GM06990 (cell line): ENCODE data around the gene BMP4.
"Not testable (repeated sequence)": the region's sequence is repeated elsewhere in the genome, so short reads cannot be mapped to it uniquely, and the experiment has no call there.

Experiments used
- DNase-seq: peaks from one replicate; pipeline ENCODE4 v3.0.0-alpha.2; 2011; ENCODE audit not compliant: insufficient read length; ENCODE audit errors: extremely low read depth
- H3K27me3 ChIP-seq: replicated peaks from 2 replicates; pipeline ENCODE4 v1.6.0; 2011; ENCODE audit warnings: low read length; ENCODE audit not compliant: control insufficient read depth, insufficient read depth
- H3K36me3 ChIP-seq: 2 replicates; pipeline ENCODE4 v1.5.1; 2011; ENCODE audit warnings: low read length; ENCODE audit not compliant: control insufficient read depth, insufficient read depth
- H3K4me3 ChIP-seq: replicated peaks from 2 replicates; pipeline ENCODE4 v1.5.1; 2011; ENCODE audit warnings: low read depth, mild to moderate bottlenecking, control low read depth, low read length
- TF ChIP-seq, protein P1 (sequence below): IDR thresholded peaks from 2 replicates; pipeline ENCODE4 v1.5.1; 2011; ENCODE audit warnings: low read length, control low read depth, mild to moderate bottlenecking, inconsistent platforms; ENCODE audit not compliant: insufficient read depth, poor library complexity, severe bottlenecking

The BMP4 gene

DNA sequence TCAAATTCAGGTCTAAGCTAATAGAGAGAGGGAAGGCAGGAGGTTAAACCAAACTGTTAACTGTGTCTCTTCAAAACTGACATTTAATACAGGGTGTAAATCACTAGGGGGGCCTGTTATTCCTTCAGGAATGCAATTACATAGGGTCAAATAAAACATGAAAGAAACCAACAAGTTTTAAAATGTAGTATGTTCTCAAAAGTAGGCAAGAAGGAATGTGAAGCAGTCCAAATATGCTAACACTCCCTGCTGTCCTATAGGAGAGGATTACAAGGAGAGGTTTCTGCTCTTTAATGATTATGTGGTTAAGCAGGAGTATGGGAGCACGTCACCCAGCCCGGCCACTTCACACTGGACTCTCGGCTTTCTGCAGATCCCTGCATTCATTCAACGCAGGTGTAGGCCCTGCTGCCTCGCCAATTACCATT lies 42.5 kb upstream of the BMP4 start:
- Histone ChIP-seq H3K36me3 (no peaks in the 10 kb centered on the region), H3K27me3 (no peaks in the 10 kb centered on the region; the same call in 1 of the 2 replicates), H3K4me3 (no peak overlapping the region)
- no peak for DNase-seq
- TF ChIP-seq, protein P1, sequence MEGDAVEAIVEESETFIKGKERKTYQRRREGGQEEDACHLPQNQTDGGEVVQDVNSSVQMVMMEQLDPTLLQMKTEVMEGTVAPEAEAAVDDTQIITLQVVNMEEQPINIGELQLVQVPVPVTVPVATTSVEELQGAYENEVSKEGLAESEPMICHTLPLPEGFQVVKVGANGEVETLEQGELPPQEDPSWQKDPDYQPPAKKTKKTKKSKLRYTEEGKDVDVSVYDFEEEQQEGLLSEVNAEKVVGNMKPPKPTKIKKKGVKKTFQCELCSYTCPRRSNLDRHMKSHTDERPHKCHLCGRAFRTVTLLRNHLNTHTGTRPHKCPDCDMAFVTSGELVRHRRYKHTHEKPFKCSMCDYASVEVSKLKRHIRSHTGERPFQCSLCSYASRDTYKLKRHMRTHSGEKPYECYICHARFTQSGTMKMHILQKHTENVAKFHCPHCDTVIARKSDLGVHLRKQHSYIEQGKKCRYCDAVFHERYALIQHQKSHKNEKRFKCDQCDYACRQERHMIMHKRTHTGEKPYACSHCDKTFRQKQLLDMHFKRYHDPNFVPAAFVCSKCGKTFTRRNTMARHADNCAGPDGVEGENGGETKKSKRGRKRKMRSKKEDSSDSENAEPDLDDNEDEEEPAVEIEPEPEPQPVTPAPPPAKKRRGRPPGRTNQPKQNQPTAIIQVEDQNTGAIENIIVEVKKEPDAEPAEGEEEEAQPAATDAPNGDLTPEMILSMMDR, result no peak

DNA sequence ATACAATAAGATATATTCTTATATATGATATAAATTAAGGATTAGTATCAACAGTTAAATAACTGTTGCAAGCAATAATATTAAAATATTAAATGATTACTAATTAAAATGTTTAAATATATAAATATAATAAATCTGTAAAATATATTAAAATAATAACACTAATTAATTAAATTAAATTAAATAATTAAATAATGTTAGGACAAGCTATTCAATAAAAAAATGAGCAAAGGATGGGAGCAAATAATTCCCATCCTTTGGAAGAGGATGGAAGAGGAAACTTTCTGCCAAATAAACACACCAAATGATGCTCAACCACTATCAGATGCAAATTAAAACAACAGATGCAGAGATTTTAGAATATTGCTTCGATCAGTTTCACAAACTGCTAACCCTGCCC lies 39.4 kb upstream of the BMP4 start:
- Histone ChIP-seq H3K36me3 (no peaks in the 10 kb centered on the region), H3K27me3 (no peaks in the 10 kb centered on the region; the same call in 1 of the 2 replicates), H3K4me3 (no peak overlapping the region)
- TF ChIP-seq, protein P1, result no peak
- no peak for DNase-seq

DNA sequence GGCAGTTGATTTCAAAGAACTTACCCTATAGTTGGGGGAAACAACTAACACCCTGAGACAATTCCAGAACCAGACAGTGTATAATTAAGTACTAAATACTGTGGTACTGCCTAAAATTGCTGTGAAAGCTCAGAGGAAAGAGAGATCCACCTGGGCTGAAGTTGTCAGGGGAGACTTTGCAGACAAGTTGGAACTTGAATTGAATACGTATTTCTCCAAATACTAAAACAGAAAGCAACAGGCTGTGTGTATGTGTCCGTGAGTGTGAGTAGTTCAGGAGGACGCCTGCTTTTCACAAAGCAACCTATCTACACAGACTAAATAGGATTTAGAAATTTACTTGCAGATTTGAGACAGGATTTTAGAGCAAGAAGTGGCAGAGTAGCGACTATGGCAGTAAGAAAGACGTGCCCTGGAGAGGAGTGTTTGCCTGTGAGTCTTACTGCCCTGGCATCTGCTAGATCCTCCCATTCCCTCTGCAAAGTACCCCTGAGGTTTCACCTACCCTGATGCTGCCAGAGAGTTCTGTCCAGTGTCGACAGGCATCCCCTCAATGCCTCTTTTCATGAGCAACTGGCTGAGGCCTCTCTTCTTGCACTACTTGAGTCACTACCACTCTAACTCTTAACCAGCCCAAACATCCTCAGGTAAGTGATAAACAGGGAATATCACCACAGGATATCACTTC lies 37.4 kb upstream of the BMP4 start:
- no peak for DNase-seq
- Histone ChIP-seq H3K4me3 (no peak overlapping the region), H3K27me3 (no peaks in the 10 kb centered on the region; the same call in 1 of the 2 replicates), H3K36me3 (no peaks in the 10 kb centered on the region)
- TF ChIP-seq, protein P1, result no peak

DNA sequence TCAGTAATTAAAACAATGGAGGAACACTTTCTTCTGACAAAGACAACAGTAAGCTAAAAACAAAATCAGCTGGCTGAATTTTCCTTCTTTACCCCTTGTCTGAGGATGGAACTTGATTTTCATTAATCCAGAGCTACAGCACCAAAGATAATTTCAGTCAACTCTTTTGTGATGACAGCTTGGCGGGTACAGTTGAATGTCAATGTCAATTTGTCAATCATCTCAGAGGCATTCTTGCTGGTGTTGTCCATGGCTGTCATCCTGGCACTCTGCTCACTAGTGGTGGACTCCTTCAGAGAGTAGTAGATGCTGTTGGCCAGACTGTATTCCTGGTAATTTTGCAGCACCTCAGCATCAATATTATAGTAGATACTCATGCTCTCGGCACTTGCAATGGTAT lies 34.4 kb upstream of the BMP4 start:
- Histone ChIP-seq H3K27me3 (no peaks in the 10 kb centered on the region; the same call in 1 of the 2 replicates), H3K36me3 (no peaks in the 10 kb centered on the region), H3K4me3 (no peak overlapping the region)
- TF ChIP-seq, protein P1, result no peak
- no peak for DNase-seq

DNA sequence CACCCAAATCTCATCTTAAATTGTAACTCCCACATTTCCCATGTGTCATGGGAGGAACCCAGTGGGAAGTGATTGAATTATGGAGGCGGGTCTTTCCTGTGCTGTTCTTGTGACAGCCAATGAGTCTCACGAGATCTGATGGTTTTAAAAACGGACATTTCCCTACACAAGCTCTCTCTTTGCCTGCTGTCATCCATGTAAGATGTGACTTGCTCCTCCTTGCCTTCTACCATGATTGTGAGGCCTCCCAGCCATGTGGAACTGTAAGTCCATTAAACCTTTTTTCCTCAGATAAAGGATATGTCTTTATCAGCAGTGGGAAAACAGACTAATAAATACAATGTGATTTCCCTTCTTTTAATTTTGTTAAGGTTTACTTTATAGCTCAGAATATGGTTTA lies 30.1 kb upstream of the BMP4 start:
- not testable (repeated sequence) for DNase-seq, H3K27me3 ChIP-seq, H3K36me3 ChIP-seq, H3K4me3 ChIP-seq

DNA sequence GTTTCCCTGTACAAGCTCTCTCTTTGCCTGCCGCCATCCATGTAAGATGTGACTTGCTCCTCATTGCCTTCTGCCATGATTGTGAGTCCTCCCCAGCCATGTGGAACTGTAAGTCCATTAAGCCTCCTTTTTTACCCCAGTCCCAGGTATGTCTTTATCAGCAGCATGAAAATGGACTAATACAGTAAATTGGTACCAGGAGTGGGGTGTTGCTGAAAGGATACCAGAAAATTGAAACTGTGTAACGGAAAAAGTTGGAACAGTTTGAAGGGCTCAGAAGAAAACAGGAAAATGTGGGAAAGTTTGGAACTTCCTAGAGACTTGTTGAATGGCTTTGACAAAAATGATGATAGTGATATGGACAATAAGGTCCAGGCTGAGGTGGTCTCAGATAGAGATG lies 28.3 kb upstream of the BMP4 start:
- not testable (repeated sequence) for H3K36me3 ChIP-seq, DNase-seq

DNA sequence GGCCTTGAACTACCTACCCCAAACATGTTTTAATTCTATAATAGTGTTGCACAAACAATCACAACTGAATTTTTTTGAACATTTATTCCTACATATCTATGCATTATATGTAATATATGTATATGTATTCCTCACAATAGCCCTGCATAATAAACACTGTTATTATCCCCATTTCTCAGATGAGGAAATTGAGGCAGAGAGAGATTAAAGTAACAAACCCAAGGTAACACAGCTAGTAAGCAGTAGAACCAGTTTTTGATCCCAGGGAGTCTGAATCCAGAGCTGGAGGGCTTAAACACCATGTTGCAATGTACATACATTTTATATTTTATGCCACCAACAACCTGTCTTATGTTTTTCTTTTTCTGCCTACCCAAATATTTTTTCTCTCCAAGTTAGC lies 26.5 kb upstream of the BMP4 start:
- TF ChIP-seq, protein P1, result no peak
- DNase-seq, result no peak
- H3K4me3 ChIP-seq, result no peak overlapping the region
- no peaks in the 10 kb centered on the region for H3K36me3 ChIP-seq
- no peaks in the 10 kb centered on the region; the same call in 1 of the 2 replicates for H3K27me3 ChIP-seq

More for the DNA sequence above, 28.3 kb upstream of the BMP4 start:
- H3K4me3 ChIP-seq, H3K27me3 ChIP-seq: not testable (repeated sequence)
